Measurements from ENCODE around the gene LYSMD1. TPM values are rescaled to one million over a fixed set of nuclear protein-coding genes. Genes with fewer than 3 reads are reported as not detected.
"Not testable (repeated sequence)": the region's sequence is repeated elsewhere in the genome, so short reads cannot be mapped to it uniquely, and the experiment has no call there.

Gene LYSMD1
- total RNA-seq, 3 donors from 2014 or later, result 3.0 to 4.4 (median 3.5) TPM

DNA sequence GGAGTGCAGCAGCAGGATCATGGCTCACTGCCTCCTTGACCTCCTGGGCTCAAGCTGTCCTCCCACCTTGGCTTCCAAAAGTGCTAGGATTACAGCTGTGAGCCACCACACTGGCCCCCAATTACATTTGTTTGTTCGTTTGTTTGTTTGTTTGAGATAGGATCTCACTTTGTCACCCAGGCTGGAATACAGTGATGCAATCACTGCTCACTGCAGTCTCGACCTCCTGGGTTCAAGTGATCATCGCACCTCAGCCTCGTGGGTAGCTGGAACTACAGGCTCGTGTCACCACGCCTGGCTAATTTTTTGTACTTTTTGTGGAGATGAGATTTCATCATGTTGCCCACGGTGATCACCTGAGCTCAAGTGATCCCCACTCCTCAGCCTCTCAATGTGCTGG is 26.3 kb upstream of the LYSMD1 start:
- ATAC-seq (no peak), DNase-seq (no peak)
- Mint-ChIP-seq H3K4me1 (ENCODE audit: low read depth) (peaks cover 25% of the 10 kb centered on the region), H3K9me3 (no peaks in the 10 kb centered on the region), H3K4me3 (no peak overlapping the region), H3K36me3 (ENCODE audit: insufficient read depth) (no peaks in the 10 kb centered on the region), H3K27me3 (ENCODE audit: low read depth) (peaks cover 3% of the 10 kb centered on the region)

DNA sequence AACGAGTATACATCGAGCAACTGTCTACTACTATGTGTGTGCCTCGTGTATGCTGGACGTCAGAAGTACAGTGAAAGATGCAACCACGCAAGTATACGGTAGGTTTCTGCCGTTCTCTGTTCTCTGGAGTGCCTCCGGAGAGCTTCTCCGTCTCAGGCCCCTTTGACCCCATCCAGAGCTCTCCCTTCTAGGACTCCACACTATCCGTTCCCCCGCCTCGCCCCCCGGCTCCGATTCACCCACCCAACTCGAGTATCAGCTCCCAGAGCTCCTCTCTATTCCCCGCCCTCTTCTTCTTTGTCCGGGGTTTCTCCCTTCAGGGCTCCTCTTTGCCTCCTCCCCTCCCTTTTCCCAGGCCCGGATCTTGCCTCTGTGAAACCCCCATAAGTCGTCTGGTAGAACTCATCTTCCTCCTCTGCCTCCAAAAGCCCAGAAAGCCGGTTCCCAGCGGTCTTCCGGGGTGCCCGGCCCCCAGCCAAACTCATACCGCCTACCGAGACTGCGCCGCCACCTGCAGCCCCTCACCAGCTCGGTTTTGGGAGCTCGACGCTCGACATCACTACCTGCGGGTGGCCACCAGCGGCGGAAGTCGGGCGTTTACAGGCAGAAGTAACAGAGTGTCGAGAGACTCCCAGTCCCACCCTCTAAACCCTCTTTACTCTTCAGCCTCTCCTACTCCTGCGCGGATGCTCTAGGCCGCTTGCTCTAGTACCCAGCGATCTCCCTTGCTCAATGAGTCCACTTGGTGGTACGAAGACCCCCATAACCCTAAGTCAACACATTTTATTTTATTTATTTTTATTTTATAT is 24.1 kb upstream of the LYSMD1 start, which contains the start of gene VPS72:
Gene VPS72, minus strand, starts transcription at position 561 of the 809 bp plus-strand sequence. Its CDS starts 76 bp downstream, at position 485.
- Mint-ChIP-seq H3K27me3 (ENCODE audit: low read depth) (peaks cover 2% of the 10 kb centered on the region), H3K4me3 (peak within 1 kb of the TSS; percentile 96), H3K36me3 (ENCODE audit: insufficient read depth) (peaks cover 3% of the 10 kb centered on the region), H3K9me3 (no peaks in the 10 kb centered on the region), H3K4me1 (ENCODE audit: low read depth) (peaks cover 23% of the 10 kb centered on the region)
- DNase-seq (peak; percentile 76), ATAC-seq (peak; percentile 96 to 97)

DNA sequence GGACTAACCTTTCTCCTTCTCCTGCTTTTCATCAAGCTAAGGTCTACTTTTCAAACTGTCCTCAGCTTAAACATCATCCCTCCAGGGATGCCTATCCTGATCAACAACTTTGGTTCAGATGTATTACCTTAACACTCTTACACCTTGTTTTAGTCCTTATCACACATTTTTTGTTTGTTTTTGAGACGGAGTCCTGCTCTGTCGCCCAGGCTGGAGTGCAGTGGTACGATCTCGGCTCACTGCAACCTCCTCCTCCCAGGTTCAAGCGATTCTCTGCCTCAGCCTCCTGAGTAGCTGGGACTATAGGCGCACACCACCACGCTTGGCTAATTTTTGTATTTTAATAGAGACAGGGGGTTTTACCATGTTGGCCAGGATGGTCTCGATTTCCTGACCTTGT is 23.0 kb upstream of the LYSMD1 start:
- ATAC-seq; H3K36me3 Mint-ChIP-seq (ENCODE audit: insufficient read depth): not testable (repeated sequence)
- H3K4me3 Mint-ChIP-seq, result peak overlapping the region; percentile 96

DNA sequence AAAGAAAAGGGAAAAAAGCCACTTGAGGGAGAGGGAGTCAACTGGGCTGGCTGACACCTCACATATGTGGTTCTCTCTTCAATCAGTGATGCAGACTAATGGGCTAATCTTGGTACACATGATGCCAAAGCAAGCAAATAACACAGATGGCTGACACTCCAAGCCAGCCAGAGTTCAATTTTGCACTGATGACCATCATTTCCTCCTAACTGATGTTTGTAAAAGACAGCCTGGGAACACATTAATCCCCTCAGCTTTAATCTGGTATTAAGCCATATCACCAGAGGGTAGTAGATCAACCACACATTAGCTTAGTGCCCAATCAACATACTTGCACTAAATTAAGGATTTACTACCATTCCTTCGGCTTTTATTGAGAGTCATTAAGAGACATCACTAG is 21.5 kb upstream of the LYSMD1 start:
- DNase-seq (no peak), ATAC-seq (no peak)
- no peak overlapping the region for H3K4me3 Mint-ChIP-seq
- H3K9me3 Mint-ChIP-seq, result no peaks in the 10 kb centered on the region
- peaks cover 17% of the 10 kb centered on the region for H3K36me3 Mint-ChIP-seq (ENCODE audit: insufficient read depth)
- no peaks in the 10 kb centered on the region for H3K27me3 Mint-ChIP-seq (ENCODE audit: low read depth)
- H3K4me1 Mint-ChIP-seq (ENCODE audit: low read depth), result peaks cover 23% of the 10 kb centered on the region

More for the DNA sequence above, 23.0 kb upstream of the LYSMD1 start:
- H3K9me3 Mint-ChIP-seq; DNase-seq; H3K27me3 Mint-ChIP-seq (ENCODE audit: low read depth): not testable (repeated sequence)
- H3K4me1 Mint-ChIP-seq (ENCODE audit: low read depth), result peaks cover 23% of the 10 kb centered on the region

DNA sequence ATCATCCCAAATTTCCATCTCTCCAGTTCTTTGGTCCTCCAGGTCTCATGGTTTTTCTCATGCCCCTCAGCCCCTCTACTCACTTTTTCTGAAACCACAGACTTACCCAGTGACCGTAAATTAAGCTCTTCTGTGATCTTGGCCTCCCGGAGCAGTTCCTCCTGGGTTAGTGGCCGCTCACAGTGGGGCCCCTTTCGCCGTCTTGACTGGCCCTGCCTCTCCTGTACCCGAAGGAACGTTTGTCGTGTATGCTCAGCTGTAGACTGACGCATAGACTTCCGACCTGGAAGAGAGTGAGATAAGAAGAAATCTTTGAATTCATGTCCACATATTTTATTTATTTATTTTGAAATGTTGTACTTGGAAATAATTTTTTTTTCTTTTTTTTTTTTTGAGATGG is 18.5 kb upstream of the LYSMD1 start:
- peaks cover 14% of the 10 kb centered on the region for H3K4me1 Mint-ChIP-seq (ENCODE audit: low read depth)
- H3K9me3 Mint-ChIP-seq, result no peaks in the 10 kb centered on the region
- ATAC-seq, result no peak
- DNase-seq, result no peak
- H3K36me3 Mint-ChIP-seq (ENCODE audit: insufficient read depth), result peaks cover 33% of the 10 kb centered on the region
- no peak overlapping the region for H3K4me3 Mint-ChIP-seq
- H3K27me3 Mint-ChIP-seq (ENCODE audit: low read depth), result no peaks in the 10 kb centered on the region

DNA sequence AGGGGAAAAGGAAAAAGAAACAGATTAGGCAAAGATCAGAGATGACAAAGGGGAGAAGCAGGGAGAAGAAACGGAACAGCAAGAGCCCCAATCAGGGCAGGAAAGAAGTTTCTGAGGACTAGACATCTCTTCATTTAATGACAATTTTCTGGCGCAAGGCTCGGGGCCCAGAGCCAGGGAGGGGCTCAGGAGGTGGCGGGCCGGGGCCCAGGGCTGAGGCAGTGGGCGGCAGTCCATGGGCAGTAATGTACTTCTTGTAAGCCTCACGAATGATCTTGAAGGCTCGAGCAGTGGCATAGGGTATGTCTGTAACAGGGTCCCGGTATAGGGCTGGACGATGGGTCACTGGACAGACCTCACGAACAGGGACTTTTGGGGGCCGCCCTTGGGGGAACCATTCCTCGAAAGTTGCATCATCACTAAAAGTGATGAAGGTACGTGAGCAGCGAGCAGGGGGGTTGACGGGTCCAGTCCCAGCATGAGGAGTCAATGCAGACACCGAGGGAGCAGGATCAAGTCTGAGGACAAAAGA is 10.9 kb upstream of the LYSMD1 start:
- H3K4me1 Mint-ChIP-seq (ENCODE audit: low read depth), result peaks cover 3% of the 10 kb centered on the region
- H3K36me3 Mint-ChIP-seq (ENCODE audit: insufficient read depth), result peaks cover 51% of the 10 kb centered on the region
- H3K4me3 Mint-ChIP-seq, result no peak overlapping the region
- ATAC-seq, result no peak
- no peaks in the 10 kb centered on the region for H3K27me3 Mint-ChIP-seq (ENCODE audit: low read depth)
- H3K9me3 Mint-ChIP-seq, result no peaks in the 10 kb centered on the region
- DNase-seq, result no peak

DNA sequence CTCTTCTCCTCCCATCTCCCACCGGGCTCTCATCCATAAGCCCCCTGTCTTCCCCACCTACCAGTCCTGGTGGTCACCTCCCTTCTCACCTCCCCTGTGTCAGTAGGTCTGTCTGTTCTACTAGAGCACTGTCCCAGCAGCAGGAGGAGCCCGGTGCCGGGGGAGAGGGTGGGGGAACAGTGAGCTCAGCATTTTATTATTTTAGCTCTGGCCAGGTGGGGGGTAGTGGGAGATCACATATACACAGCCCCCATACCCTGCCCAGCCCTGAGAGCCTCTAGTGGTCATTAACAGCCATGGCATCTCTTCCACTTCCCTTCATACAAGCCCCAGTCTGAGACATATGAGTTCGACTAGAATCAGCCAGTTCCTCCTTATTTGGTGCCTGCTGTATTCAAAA is 10.2 kb upstream of the LYSMD1 start, which contains the start of gene TMOD4:
Gene TMOD4, minus strand, starts transcription at position 119 of the 400 bp plus-strand sequence. CDS start 1,106 bp downstream, outside the sequence.
- peaks cover 3% of the 10 kb centered on the region for H3K4me1 Mint-ChIP-seq (ENCODE audit: low read depth)
- ATAC-seq (peak in 1 of 2 donors; percentile 58), DNase-seq (no peak)
- no peaks in the 10 kb centered on the region for H3K27me3 Mint-ChIP-seq (ENCODE audit: low read depth)
- no peaks in the 10 kb centered on the region for H3K9me3 Mint-ChIP-seq
- peaks cover 52% of the 10 kb centered on the region for H3K36me3 Mint-ChIP-seq (ENCODE audit: insufficient read depth)
- no peak within 1 kb of the TSS for H3K4me3 Mint-ChIP-seq

DNA sequence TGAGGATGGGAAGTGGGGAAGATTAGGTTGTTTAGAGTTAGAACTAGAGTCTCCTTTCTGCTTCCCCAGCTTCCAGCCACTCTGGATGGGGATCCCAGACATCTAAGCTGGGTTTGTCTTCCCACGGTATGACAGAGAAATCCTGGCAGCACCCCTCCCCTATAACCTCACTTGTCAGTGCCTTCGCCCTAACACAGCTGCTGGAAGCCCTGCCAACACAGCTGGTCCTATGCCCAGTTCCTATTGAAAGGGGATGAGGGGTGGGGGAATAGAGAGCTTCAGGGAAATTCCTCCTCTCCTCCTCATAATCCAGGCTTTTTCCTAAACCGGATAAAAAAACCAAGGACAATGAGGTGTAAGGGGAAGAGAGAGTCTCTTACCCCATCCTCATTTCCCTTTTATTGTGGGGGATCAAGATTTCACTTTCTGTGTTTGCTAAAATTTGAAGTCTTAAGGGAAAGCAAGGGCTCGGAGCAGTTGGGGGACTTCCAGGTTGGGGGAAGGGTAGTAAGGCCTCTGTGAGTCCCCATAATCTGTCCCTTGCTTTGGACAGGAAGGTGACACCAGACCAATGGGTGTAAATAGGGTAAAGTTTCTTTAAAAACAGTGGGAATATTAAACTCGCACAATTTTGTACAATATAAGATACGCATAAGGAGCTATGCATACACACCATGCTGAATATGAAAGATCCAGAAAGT is 9.5 kb upstream of the LYSMD1 start:
- ATAC-seq (no peak), DNase-seq (no peak)
- Mint-ChIP-seq H3K27me3 (ENCODE audit: low read depth) (no peaks in the 10 kb centered on the region), H3K9me3 (no peaks in the 10 kb centered on the region), H3K36me3 (ENCODE audit: insufficient read depth) (peaks cover 54% of the 10 kb centered on the region), H3K4me3 (no peak overlapping the region), H3K4me1 (ENCODE audit: low read depth) (peaks cover 3% of the 10 kb centered on the region)

DNA sequence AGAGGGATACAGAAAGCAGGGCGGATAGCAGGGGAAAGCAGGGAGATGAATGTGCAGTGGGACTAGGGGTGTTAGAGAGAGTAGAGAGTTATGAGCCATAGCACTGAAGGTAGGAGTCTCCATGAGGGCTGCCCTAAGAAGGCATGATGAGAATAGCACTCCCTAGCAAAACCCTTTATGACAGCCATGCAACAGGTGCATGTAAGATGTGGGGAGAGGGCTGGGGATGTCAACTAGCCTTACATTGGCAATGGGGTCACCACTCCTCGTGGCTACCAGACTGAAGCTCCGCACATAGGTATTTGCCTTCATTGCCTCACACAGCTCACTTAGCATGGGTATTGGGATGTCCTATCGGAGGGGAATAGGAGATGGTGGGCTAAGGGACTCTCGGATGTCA is 5.5 kb upstream of the LYSMD1 start:
- DNase-seq, result no peak
- no peak overlapping the region for H3K4me3 Mint-ChIP-seq
- no peaks in the 10 kb centered on the region for H3K9me3 Mint-ChIP-seq
- no peaks in the 10 kb centered on the region for H3K27me3 Mint-ChIP-seq (ENCODE audit: low read depth)
- peaks cover 52% of the 10 kb centered on the region for H3K36me3 Mint-ChIP-seq (ENCODE audit: insufficient read depth)
- H3K4me1 Mint-ChIP-seq (ENCODE audit: low read depth), result peaks cover 9% of the 10 kb centered on the region
- no peak for ATAC-seq

DNA sequence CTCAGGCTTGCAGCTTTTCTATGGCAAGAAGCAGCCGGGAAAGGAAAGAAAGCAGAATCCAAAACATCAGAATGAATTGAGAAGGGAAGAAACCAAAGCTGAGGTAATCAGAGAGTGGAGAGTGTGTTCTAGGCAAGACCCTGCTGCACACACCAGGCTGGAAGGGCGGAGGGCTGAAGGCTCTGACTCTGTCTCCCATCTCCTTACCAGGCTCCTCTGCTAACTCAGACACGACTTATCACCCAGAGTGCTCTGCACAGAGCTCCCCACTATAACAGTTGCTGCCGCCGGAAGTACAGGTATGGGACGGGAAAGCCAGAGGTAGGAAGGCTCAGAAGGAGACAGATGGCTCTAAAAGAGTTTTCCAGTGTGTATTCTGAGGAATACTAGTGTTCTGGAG is 1.4 kb upstream of the LYSMD1 start:
- peaks cover 45% of the 10 kb centered on the region for H3K36me3 Mint-ChIP-seq (ENCODE audit: insufficient read depth)
- ATAC-seq (no peak), DNase-seq (no peak)
- H3K9me3 Mint-ChIP-seq, result no peaks in the 10 kb centered on the region
- H3K27me3 Mint-ChIP-seq (ENCODE audit: low read depth), result no peaks in the 10 kb centered on the region
- H3K4me3 Mint-ChIP-seq, result peak overlapping the region; percentile 97
- peaks cover 34% of the 10 kb centered on the region for H3K4me1 Mint-ChIP-seq (ENCODE audit: low read depth)

DNA sequence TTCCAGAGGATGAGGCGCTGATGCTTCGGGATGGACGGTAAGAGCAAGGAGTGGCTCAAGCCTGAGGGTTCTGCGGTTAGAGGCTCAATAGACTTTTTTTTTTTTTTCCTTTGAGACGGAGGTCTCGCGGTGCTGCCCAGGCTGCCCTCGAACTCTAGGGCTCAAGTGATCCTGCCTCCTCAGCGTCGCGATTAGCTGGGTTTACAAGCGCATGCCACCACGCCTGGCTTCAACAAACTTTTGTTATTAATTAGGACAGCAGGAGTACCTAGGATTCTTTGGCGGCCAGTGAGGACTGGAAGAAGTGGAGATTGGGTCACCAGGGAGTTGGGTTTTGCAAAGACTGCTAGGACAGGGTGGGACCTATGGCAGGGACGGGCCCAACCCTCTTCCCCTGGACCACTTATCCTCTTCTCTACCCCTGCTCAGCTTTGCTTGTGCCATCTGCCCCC is 829 bp upstream of the LYSMD1 start:
- H3K9me3 Mint-ChIP-seq, result no peaks in the 10 kb centered on the region
- DNase-seq (no peak), ATAC-seq (no peak)
- no peaks in the 10 kb centered on the region for H3K27me3 Mint-ChIP-seq (ENCODE audit: low read depth)
- peaks cover 44% of the 10 kb centered on the region for H3K36me3 Mint-ChIP-seq (ENCODE audit: insufficient read depth)
- H3K4me1 Mint-ChIP-seq (ENCODE audit: low read depth), result peaks cover 40% of the 10 kb centered on the region
- H3K4me3 Mint-ChIP-seq, result peak overlapping the region; percentile 97

DNA sequence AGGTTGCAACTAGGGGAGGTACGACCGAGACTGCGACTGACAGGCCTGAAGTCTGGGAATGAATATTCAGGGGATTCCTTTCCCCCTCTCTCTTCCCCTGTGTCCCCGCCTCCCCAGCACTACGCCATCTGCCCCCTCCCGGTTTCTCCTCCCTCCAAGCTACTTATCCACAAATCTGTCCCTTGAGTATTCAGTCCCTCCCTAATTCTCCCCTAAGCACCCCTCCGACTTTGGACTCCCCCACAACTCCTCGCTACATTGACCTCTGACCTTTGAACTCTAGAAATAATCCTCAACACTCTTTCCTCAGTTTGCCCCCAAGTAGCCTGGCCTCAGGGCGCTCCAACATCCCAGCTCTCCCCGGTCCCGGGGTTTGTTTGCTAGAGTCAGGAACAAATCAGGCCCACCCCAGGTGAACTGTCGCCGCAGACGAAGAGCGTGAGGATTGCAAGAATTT is 393 bp downstream of the LYSMD1 start:
- Mint-ChIP-seq H3K4me1 (ENCODE audit: low read depth) (peaks cover 46% of the 10 kb centered on the region), H3K4me3 (peak overlapping the region; percentile 97), H3K9me3 (no peaks in the 10 kb centered on the region), H3K36me3 (ENCODE audit: insufficient read depth) (peaks cover 35% of the 10 kb centered on the region), H3K27me3 (ENCODE audit: low read depth) (no peaks in the 10 kb centered on the region)
- no peak for DNase-seq
- ATAC-seq, result peak; percentile 3 to 5

DNA sequence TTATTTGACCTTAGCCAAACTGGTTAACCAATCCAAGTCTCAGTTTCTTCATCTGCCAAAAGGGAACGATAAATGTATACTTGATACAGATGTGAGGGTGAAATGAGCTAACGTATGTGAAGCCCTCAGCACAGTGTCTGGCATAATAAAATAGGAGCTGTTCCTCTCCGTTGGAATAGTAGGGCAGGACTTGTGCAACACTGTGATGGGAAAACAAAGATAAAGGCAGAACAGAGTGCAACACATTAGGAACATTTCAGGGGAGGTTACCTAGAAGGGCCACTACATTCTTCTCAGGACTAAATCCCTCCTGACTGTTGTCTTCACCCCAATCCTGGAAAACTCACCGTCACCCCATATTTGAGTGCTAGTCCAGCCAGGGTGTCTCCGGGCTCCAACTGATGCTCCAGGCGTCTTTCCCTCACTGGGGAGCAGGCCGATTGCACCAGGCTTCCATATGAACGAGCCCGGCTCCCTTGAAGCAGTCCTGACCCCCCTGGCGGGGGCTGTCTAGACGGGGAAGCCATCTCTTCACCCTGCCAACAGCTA is 896 bp downstream of the LYSMD1 start:
- peak overlapping the region; percentile 97 for H3K4me3 Mint-ChIP-seq
- peaks cover 50% of the 10 kb centered on the region for H3K4me1 Mint-ChIP-seq (ENCODE audit: low read depth)
- DNase-seq, result no peak
- no peaks in the 10 kb centered on the region for H3K27me3 Mint-ChIP-seq (ENCODE audit: low read depth)
- no peaks in the 10 kb centered on the region for H3K9me3 Mint-ChIP-seq
- peaks cover 33% of the 10 kb centered on the region for H3K36me3 Mint-ChIP-seq (ENCODE audit: insufficient read depth)
- no peak for ATAC-seq

DNA sequence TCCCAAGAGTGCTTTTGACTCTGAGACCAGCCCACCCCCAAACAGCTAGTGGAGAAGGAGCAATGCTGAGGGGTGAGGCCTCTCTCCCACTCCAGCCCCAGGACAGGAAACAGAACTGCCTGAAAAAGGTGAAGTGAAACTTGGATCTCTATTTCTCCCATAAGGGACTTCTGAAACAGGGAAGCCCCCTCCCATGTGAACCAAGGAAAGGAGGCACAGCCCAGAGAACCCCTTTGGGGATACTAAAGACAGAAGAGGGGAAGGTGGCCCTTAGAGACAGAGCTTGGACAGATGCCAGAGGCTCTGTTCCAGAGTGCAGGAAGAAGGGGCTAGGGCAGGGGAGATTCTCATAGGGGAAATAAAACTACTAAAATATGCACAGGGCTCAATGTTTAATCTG is 6.3 kb downstream of the LYSMD1 start:
- Mint-ChIP-seq H3K4me3 (no peak overlapping the region), H3K36me3 (ENCODE audit: insufficient read depth) (peaks cover 25% of the 10 kb centered on the region), H3K9me3 (no peaks in the 10 kb centered on the region), H3K27me3 (ENCODE audit: low read depth) (no peaks in the 10 kb centered on the region), H3K4me1 (ENCODE audit: low read depth) (peaks cover 64% of the 10 kb centered on the region)
- no peak for ATAC-seq
- no peak for DNase-seq

Data from activated T-cell treated with anti-CD3 and anti-CD28 coated beads, Interleukin-2, amount 50 U/mL, for 4 hours (primary cell).